Measurements from ENCODE around the gene RAB11FIP4.

DNA sequence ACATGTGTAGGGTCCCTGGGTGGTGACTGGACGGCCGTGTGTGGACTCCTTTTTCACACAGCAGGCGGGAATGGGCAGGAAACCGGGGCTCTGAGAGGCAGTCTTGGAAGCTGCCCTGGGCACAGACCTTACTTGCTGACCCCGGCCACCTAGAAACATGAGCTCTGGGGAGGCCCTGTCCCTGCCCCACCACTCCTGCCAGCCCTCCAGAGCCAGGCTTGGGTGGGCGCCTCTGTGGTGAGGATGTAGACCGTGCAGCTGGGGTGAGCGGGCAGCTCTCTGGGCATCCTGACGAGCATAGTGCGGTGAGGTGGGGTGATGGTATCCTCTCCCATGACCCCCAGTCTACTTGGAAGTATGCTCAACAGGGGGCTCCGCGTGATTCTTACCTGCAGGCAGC, 121.3 kb downstream of the RAB11FIP4 start:
- no peak for TF ChIP-seq CTCF (IDR thresholded peaks at IDR 0.05)
- TF ChIP-seq EZH2 (IDR thresholded peaks at IDR 0.05; ENCODE audit: borderline replicate concordance, insufficient read depth, low read depth, low read length, poor library complexity, severe bottlenecking), result no peak
